ENCODE data around the gene TNP1.
A peak's percentile ranks its signal among the peaks of the same experiment; 100 is the strongest.

The TNP1 gene, protein sequence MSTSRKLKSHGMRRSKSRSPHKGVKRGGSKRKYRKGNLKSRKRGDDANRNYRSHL

DNA sequence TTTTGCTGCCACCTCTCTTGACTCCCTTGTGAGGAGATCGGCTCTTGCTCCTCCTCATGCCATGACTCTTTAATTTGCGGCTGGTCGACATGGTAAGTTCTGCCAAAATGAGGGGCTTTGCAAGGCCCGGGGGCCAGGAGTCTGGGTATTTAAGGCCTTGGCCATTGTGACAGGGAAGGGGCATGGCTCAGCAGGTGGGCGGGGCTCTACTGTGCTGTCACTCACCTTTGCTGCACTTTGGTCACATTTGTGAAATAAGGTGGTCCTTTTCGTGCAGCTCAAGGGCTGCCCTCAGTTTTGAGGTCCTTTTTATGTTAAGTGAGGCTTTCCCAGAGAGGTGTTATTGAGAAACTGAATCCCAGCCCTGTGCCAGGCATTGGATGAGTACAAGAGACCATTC lies at the start of gene TNP1:
Gene TNP1, minus strand, starts transcription at position 121 of the 400 bp plus-strand sequence. Its CDS starts 30 bp downstream, at position 91.
- no peak within 1 kb of the TSS for H3K27ac Mint-ChIP-seq
- no peak for DNase-seq
- H3K9me3 Mint-ChIP-seq, result no peaks in the 10 kb centered on the region
- peaks cover 27% of the 10 kb centered on the region for H3K4me1 Mint-ChIP-seq
- no peak within 1 kb of the TSS for H3K4me3 Mint-ChIP-seq
- H3K36me3 Mint-ChIP-seq, result no peaks in the 10 kb centered on the region
- H3K27me3 Mint-ChIP-seq, result peaks cover 20% of the 10 kb centered on the region
- CTCF ChIA-PET, result no interaction called here

DNA sequence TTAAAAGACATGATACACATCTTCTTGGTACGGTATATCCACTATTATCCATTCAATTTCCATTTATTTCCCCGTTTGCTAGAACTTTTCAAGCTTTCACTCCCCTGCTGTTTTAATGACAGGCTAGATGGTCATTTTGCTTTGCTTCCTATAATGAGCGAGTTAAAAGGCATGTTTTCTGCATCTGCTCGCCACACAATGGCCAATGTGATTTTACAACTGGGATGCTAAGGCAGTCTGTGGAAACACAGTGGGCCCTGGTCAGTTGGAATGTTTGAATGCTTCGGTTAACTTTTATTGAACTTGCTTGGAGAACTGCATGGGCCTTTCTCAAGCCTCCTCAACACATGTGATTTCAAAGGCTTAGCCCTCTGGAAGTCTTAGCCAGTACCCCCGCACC lies 48.4 kb upstream of the TNP1 start:
- Mint-ChIP-seq H3K27ac (no peak overlapping the region), H3K27me3 (peaks cover 19% of the 10 kb centered on the region), H3K9me3 (peaks cover 12% of the 10 kb centered on the region), H3K4me3 (no peak overlapping the region), H3K4me1 (peaks cover 25% of the 10 kb centered on the region), H3K36me3 (peaks cover 9% of the 10 kb centered on the region)
- no peak for DNase-seq
- CTCF ChIA-PET, result no interaction called here

- no peak overlapping the region for H3K4me3 Mint-ChIP-seq
- H3K36me3 Mint-ChIP-seq, result peaks cover 14% of the 10 kb centered on the region
- H3K27ac Mint-ChIP-seq, result no peak overlapping the region
- peaks cover 13% of the 10 kb centered on the region for H3K27me3 Mint-ChIP-seq
- H3K4me1 Mint-ChIP-seq, result peaks cover 26% of the 10 kb centered on the region
- no peak for DNase-seq
- CTCF ChIA-PET, result no interaction called here
- H3K9me3 Mint-ChIP-seq, result peaks cover 24% of the 10 kb centered on the region
Observed at GRCh38 chr2:216905649-216906329, 45.9 kb upstream of the TNP1 start.

DNA sequence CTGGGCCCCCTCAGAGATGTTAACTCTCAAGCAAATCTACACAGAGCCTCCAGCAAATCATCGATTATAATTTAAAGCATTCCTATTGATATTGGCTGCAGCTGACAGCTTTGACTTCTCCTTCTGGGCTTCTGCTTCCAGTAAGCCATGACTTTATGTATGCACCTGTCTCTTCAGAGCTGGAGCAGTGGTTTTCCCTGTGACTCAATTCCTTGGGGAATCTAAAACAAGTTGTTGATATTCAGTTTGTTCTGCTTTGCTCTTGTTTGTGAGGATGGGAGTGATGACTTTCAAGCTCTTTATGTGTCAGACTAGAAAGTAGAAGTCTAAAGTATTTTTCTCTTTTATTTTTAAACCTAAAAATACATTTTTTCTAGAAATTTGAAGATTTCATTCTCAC lies 45.1 kb upstream of the TNP1 start:
- Mint-ChIP-seq H3K9me3 (peaks cover 24% of the 10 kb centered on the region), H3K36me3 (peaks cover 16% of the 10 kb centered on the region), H3K27ac (no peak overlapping the region), H3K27me3 (peaks cover 21% of the 10 kb centered on the region), H3K4me3 (no peak overlapping the region), H3K4me1 (peaks cover 26% of the 10 kb centered on the region)
- no peak for DNase-seq
- CTCF ChIA-PET, result no interaction called here

DNA sequence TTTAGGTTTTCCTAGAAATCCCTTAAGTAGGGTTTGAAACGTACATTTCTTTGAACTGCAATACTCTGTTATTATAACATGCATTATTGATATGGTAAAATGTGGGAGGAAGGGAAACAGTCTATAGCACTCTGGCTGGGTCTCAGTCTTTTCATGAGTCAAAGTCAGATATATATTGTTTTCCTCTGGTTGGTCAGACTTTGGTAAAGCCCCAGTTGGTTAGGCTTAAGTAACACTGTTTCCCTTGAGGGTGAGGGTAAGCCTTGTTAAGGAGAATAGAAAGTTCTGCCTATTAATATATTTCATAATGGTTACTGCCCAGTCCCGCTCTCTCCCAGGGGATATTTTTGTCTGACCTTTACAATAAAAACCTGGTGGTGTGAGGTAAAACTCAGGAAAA lies 44.7 kb upstream of the TNP1 start:
- H3K27ac Mint-ChIP-seq, result peak overlapping the region; percentile 68
- H3K4me1 Mint-ChIP-seq, result peaks cover 26% of the 10 kb centered on the region
- CTCF ChIA-PET, result no interaction called here
- no peak for DNase-seq
- peaks cover 24% of the 10 kb centered on the region for H3K9me3 Mint-ChIP-seq
- H3K36me3 Mint-ChIP-seq, result peaks cover 16% of the 10 kb centered on the region
- H3K27me3 Mint-ChIP-seq, result peaks cover 20% of the 10 kb centered on the region
- H3K4me3 Mint-ChIP-seq, result no peak overlapping the region

DNA sequence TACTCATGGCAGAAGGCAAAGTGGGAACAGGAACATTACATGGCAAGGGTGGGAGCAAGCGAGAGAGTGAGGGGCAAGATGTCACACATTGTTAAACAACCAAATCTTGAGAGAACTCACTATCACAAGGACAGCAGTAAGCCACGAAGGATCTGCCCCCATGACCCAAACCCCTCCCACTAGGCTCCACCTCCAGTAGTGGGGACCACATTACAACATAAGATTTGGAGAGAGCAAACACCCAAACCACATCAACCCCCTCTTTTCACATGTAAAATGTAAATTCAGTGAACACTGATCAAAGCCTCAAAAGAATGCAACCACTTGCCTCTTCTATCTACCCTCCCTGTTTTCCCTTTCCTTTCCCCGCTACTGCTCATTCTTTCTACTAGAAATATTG lies 43.6 kb upstream of the TNP1 start:
- H3K27ac Mint-ChIP-seq, result peak overlapping the region; percentile 42
- CTCF ChIA-PET, result no interaction called here
- H3K4me3 Mint-ChIP-seq, result no peak overlapping the region
- peaks cover 24% of the 10 kb centered on the region for H3K9me3 Mint-ChIP-seq
- DNase-seq, result peak; percentile 33
- H3K27me3 Mint-ChIP-seq, result peaks cover 15% of the 10 kb centered on the region
- H3K4me1 Mint-ChIP-seq, result peaks cover 26% of the 10 kb centered on the region
- H3K36me3 Mint-ChIP-seq, result peaks cover 16% of the 10 kb centered on the region

DNA sequence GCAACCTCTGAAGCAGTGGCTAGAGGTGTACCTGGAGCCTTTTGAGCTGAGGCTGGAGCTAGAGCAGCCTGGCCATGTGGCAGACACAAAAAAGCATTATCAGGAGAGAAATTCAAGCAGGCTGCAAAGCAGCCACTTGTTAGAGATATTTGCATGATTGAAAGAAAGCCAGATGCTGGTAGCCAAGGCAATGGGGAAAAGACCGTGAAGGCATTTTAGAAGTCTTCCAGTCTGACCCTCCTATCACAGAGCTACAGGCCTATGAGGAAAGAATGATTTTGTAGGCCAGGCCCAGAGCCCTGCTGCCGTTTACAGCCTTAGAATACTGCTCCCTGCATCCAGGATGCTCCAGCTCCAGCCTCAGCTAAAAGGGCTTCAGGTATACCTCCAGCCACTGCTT lies 41.4 kb upstream of the TNP1 start:
- peaks cover 16% of the 10 kb centered on the region for H3K36me3 Mint-ChIP-seq
- H3K27me3 Mint-ChIP-seq, result peaks cover 23% of the 10 kb centered on the region
- CTCF ChIA-PET, result no interaction called here
- peaks cover 26% of the 10 kb centered on the region for H3K9me3 Mint-ChIP-seq
- no peak for DNase-seq
- H3K4me3 Mint-ChIP-seq, result no peak overlapping the region
- H3K4me1 Mint-ChIP-seq, result peaks cover 36% of the 10 kb centered on the region
- no peak overlapping the region for H3K27ac Mint-ChIP-seq

- peaks cover 30% of the 10 kb centered on the region for H3K27me3 Mint-ChIP-seq
- CTCF ChIA-PET, result no interaction called here
- no peak for DNase-seq
- no peak overlapping the region for H3K4me3 Mint-ChIP-seq
- H3K36me3 Mint-ChIP-seq, result peaks cover 16% of the 10 kb centered on the region
- peaks cover 30% of the 10 kb centered on the region for H3K4me1 Mint-ChIP-seq
- no peak overlapping the region for H3K27ac Mint-ChIP-seq
- H3K9me3 Mint-ChIP-seq, result peaks cover 26% of the 10 kb centered on the region
Observed at GRCh38 chr2:216900406-216900805, 40.5 kb upstream of the TNP1 start.

GRCh38 chr2:216897561-216898203 lies 37.8 kb upstream of the TNP1 start:
- Mint-ChIP-seq H3K4me3 (no peak overlapping the region), H3K36me3 (peaks cover 4% of the 10 kb centered on the region), H3K9me3 (peaks cover 8% of the 10 kb centered on the region), H3K27me3 (peaks cover 28% of the 10 kb centered on the region), H3K27ac (peak overlapping the region; percentile 53), H3K4me1 (peaks cover 10% of the 10 kb centered on the region)
- CTCF ChIA-PET, result no interaction called here
- DNase-seq, result no peak

GRCh38 chr2:216890138-216890537 lies 30.3 kb upstream of the TNP1 start:
- Mint-ChIP-seq H3K27ac (no peak overlapping the region), H3K27me3 (peaks cover 38% of the 10 kb centered on the region), H3K4me1 (no peaks in the 10 kb centered on the region), H3K36me3 (no peaks in the 10 kb centered on the region), H3K4me3 (no peak overlapping the region), H3K9me3 (peaks cover 5% of the 10 kb centered on the region)
- CTCF ChIA-PET, result no interaction called here
- DNase-seq, result no peak

- CTCF ChIA-PET, result interaction anchor here (1.1 kb wide), 1 partner anchor 824 kb away, joined by 3 read pairs; no protein-coding TSS in a partner anchor
- H3K27me3 Mint-ChIP-seq, result peaks cover 38% of the 10 kb centered on the region
Observed at GRCh38 chr2:216888887-216889622, 29.2 kb upstream of the TNP1 start.

GRCh38 chr2:216888081-216888480 lies 28.2 kb upstream of the TNP1 start:
- Mint-ChIP-seq H3K27ac (no peak overlapping the region), H3K4me3 (no peak overlapping the region), H3K9me3 (peaks cover 7% of the 10 kb centered on the region), H3K4me1 (peaks cover 2% of the 10 kb centered on the region), H3K36me3 (peaks cover 2% of the 10 kb centered on the region), H3K27me3 (peaks cover 42% of the 10 kb centered on the region)
- CTCF ChIA-PET, result interaction anchor here (1.1 kb wide), 1 partner anchor 825 kb away, joined by 3 read pairs; no protein-coding TSS in a partner anchor
- no peak for DNase-seq

More at GRCh38 chr2:216888887-216889622, 29.2 kb upstream of the TNP1 start:
- Mint-ChIP-seq H3K9me3 (peaks cover 7% of the 10 kb centered on the region), H3K4me1 (no peaks in the 10 kb centered on the region), H3K27ac (no peak overlapping the region), H3K4me3 (no peak overlapping the region), H3K36me3 (peaks cover 2% of the 10 kb centered on the region)
- DNase-seq, result no peak

DNA sequence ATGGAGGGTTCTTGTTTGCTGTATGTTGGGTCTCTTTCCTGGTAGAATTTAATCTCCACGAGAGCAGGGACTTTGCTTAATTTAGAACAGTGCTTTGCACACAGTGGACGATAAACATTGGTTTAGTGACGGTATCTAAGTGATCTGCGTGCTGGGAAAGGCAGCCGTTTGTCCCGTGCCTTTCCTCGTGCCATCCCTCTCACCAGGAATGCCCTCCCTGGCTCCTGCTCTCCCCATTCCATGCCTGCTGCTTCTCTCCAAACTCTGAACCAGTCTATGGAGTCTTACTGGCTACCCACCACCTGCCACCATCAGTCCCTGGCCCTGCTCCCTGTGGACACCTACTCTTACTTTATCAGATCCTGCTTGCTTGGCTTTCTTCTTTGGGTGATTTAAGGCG lies 27.3 kb upstream of the TNP1 start:
- CTCF ChIA-PET, result no interaction called here
- Mint-ChIP-seq H3K4me1 (peaks cover 6% of the 10 kb centered on the region), H3K36me3 (peaks cover 2% of the 10 kb centered on the region), H3K27me3 (peaks cover 46% of the 10 kb centered on the region), H3K27ac (no peak overlapping the region), H3K4me3 (no peak overlapping the region), H3K9me3 (peaks cover 7% of the 10 kb centered on the region)
- no peak for DNase-seq

DNA sequence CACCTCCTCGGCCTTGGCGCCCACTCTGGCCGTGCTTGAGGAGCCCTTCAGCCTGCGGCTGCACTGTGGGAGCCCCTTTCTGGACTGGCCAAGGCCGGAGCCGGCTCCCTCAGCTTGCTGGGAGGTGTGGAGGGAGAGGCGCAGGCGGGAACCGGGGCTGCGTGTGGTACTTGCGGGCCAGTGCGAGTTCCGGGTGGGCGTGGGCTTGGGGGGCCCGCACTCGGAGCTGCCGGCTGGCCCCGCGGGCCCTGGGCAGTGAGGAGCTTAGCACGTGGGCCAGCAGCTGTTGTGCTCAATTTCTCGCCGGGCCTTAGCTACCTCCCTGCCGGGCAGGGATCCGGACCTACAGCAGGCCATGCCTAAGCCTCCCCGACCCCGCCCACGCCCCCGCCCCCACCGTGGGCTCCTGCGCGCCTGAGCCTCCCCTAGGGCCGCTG lies 25.3 kb upstream of the TNP1 start:
- H3K27ac Mint-ChIP-seq, result no peak overlapping the region
- peaks cover 23% of the 10 kb centered on the region for H3K4me1 Mint-ChIP-seq
- peaks cover 41% of the 10 kb centered on the region for H3K27me3 Mint-ChIP-seq
- no peak overlapping the region for H3K4me3 Mint-ChIP-seq
- no peak for DNase-seq
- H3K36me3 Mint-ChIP-seq, result peaks cover 12% of the 10 kb centered on the region
- CTCF ChIA-PET, result no interaction called here
- peaks cover 13% of the 10 kb centered on the region for H3K9me3 Mint-ChIP-seq

Measured in activated naive CD4-positive, alpha-beta T cell treated with anti-CD3 and anti-CD28 coated beads, Interleukin-2, amount 10 ng/mL, durations not matched to agents 7 days and 5 days (primary cell).